ENCODE results near the gene ATPAF2.

DNA sequence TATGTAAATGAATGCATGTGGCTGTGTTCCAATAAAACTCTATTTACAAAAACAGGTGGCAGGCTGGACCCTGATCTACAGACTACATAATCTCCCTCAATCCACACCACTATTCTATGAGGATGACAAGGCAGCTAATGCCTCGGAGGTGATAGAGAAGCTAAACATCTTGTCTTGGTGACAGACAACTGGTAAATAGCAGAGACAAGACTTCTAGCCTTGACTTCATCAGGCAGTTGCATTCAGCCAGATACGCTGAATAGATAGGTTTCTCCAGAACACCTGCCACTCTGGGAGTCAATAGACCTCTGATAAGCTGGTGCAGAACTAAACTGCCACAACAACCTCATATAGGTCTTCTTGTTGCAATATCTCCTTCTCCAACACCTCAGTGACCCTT lies 3.3 kb downstream of the ATPAF2 start:
- TF ChIP-seq EZH2phosphoT487 (IDR thresholded peaks at IDR 0.05; ENCODE audit: insufficient read depth, low read depth) (no peak), EZH2 (IDR thresholded peaks at IDR 0.05; ENCODE audit: insufficient read depth, poor library complexity, severe bottlenecking) (no peak)

Data from GM23248 (cell line).